ENCODE measurements around the gene PPFIBP1. TPM values are rescaled to one million over a fixed set of nuclear protein-coding genes. Genes with fewer than 3 reads are reported as not detected.

PPFIBP1 gene
- total and polyA plus RNA-seq, 2 donors (not counting 1 experiment from before 2014, with no cell fraction given), result 3.3 to 15.0 TPM

GRCh38 chr12:27516625-27517024 lies 7.4 kb upstream of the PPFIBP1 start:
- no peak for DNase-seq
- H3K27ac Mint-ChIP-seq, result no peak overlapping the region
- intact Hi-C loops (cut with micrococcal nuclease), result no loop called here
- H3K9me3 Mint-ChIP-seq (ENCODE audit: insufficient read depth), result no peaks in the 10 kb centered on the region
- no peaks in the 10 kb centered on the region for H3K36me3 ChIP-seq (replicated peaks in 1 of 2; ENCODE audit: control extremely low read depth in 1 of 2, control insufficient read depth in 1 of 2, extremely low read depth in 1 of 2, insufficient read depth in 2 of 2, low read length in 1 of 2)
- H3K4me1 ChIP-seq (ENCODE audit: control insufficient read depth in 2 of 2, insufficient read depth in 2 of 2, low read length in 2 of 2), result peaks cover 0 to 4% of the 10 kb centered on the region in 2 donors
- H3K79me2 ChIP-seq (ENCODE audit: control insufficient read depth, insufficient read depth, low read length), result no peaks in the 10 kb centered on the region
- no peaks in the 10 kb centered on the region for H3K9me3 ChIP-seq (ENCODE audit: control extremely low read depth in 1 of 3, control insufficient read depth in 2 of 3, insufficient read depth in 1 of 3, low read length in 2 of 3)
- TF ChIP-seq CTCF (IDR thresholded peaks at IDR 0.05) (no peak), EZH2 (IDR thresholded peaks at IDR 0.05; ENCODE audit: borderline replicate concordance, insufficient read depth, low read depth, low read length, poor library complexity, severe bottlenecking) (no peak)
- no peak overlapping the region for H3K4me2 ChIP-seq (replicated peaks; ENCODE audit: low read depth, low read length, poor library complexity, severe bottlenecking)
- H3K4me3 Mint-ChIP-seq, result no peak overlapping the region
- peaks cover 0 to 3% (median 0%) of the 10 kb centered on the region in 4 experiments for H3K27me3 ChIP-seq (replicated peaks in 1 of 4; ENCODE audit: control extremely low read depth in 1 of 4, control insufficient read depth in 3 of 4, insufficient read depth in 4 of 4, low read length in 3 of 4)
- H4K20me1 ChIP-seq (ENCODE audit: control insufficient read depth, insufficient read depth, low read length, poor library complexity, severe bottlenecking), result no peaks in the 10 kb centered on the region
- ChIA-PET CTCF (no interaction called here), POLR2A (no interaction called here)
- no peak overlapping the region for H3K27ac ChIP-seq (ENCODE audit: low read length in 2 of 2)
- H3K9ac ChIP-seq (ENCODE audit: low read length), result no peak overlapping the region
- peaks cover 23% of the 10 kb centered on the region for H3K27me3 Mint-ChIP-seq
- H3K4me3 ChIP-seq (ENCODE audit: control extremely low read depth in 1 of 5, extremely low read depth in 1 of 5, insufficient read depth in 1 of 5, low read depth in 2 of 5, low read length in 4 of 5), result no peak overlapping the region
- H3K4me1 Mint-ChIP-seq, result peaks cover 3% of the 10 kb centered on the region
- ATAC-seq (ENCODE audit: low read depth), result no peak
- 93% methylated on average over 3 of the region's 4 CpGs for WGBS (ENCODE audit: insufficient coverage)
- no peak overlapping the region for H2AFZ ChIP-seq (ENCODE audit: insufficient read depth, low read depth, low read length, poor library complexity, severe bottlenecking)

GRCh38 chr12:27517546-27517945 lies 6.5 kb upstream of the PPFIBP1 start:
- H3K27ac ChIP-seq (ENCODE audit: low read length in 2 of 2), result no peak overlapping the region
- no peaks in the 10 kb centered on the region for H3K36me3 ChIP-seq (replicated peaks in 1 of 2; ENCODE audit: control extremely low read depth in 1 of 2, control insufficient read depth in 1 of 2, extremely low read depth in 1 of 2, insufficient read depth in 2 of 2, low read length in 1 of 2)
- ChIA-PET CTCF (no interaction called here), POLR2A (no interaction called here)
- TF ChIP-seq EZH2 (IDR thresholded peaks at IDR 0.05; ENCODE audit: borderline replicate concordance, insufficient read depth, low read depth, low read length, poor library complexity, severe bottlenecking), result no peak
- TF ChIP-seq CTCF (IDR thresholded peaks at IDR 0.05), result no peak
- Mint-ChIP-seq H3K9me3 (ENCODE audit: insufficient read depth) (no peaks in the 10 kb centered on the region), H3K4me3 (no peak overlapping the region), H3K27me3 (peaks cover 23% of the 10 kb centered on the region), H3K4me1 (peaks cover 5% of the 10 kb centered on the region), H3K27ac (no peak overlapping the region)
- H3K27me3 ChIP-seq (replicated peaks in 1 of 4; ENCODE audit: control extremely low read depth in 1 of 4, control insufficient read depth in 3 of 4, insufficient read depth in 4 of 4, low read length in 3 of 4), result peaks cover 0 to 3% (median 0%) of the 10 kb centered on the region in 4 experiments
- no peak overlapping the region for H3K4me2 ChIP-seq (replicated peaks; ENCODE audit: low read depth, low read length, poor library complexity, severe bottlenecking)
- ATAC-seq (ENCODE audit: low read depth) (no peak), DNase-seq (no peak)
- H4K20me1 ChIP-seq (ENCODE audit: control insufficient read depth, insufficient read depth, low read length, poor library complexity, severe bottlenecking), result no peaks in the 10 kb centered on the region
- no peak overlapping the region for H3K9ac ChIP-seq (ENCODE audit: low read length)
- no peaks in the 10 kb centered on the region for H3K9me3 ChIP-seq (ENCODE audit: control extremely low read depth in 1 of 3, control insufficient read depth in 2 of 3, insufficient read depth in 1 of 3, low read length in 2 of 3)
- H3K79me2 ChIP-seq (ENCODE audit: control insufficient read depth, insufficient read depth, low read length), result no peaks in the 10 kb centered on the region
- 100% methylated on average over 2 of the region's 3 CpGs for WGBS (ENCODE audit: insufficient coverage)
- intact Hi-C loops (cut with micrococcal nuclease), result no loop called here
- no peak overlapping the region for H3K4me3 ChIP-seq (ENCODE audit: control extremely low read depth in 1 of 5, extremely low read depth in 1 of 5, insufficient read depth in 1 of 5, low read depth in 2 of 5, low read length in 4 of 5)
- H3K4me1 ChIP-seq (ENCODE audit: control insufficient read depth in 2 of 2, insufficient read depth in 2 of 2, low read length in 2 of 2), result peaks cover 0 to 4% of the 10 kb centered on the region in 2 donors
- no peak overlapping the region for H2AFZ ChIP-seq (ENCODE audit: insufficient read depth, low read depth, low read length, poor library complexity, severe bottlenecking)
